Adrenal gland (tissue), 5 donors: Measurements from ENCODE around the gene CYRIA.

ENCODE experiments used
- CTCF ChIP-seq, 6 experiments: fragments of 450-650 bp in 4 of 6; fragments of 200-600 bp in 2 of 6; sonication (generic) in 1 of 6; IDR thresholded peaks; 1 replicate in 5 of 6; 2 replicates in 1 of 6; pipeline versions ENCODE4 v1.5.1 to v1.8.0; 2016 to 2021; ENCODE audit warnings: antibody characterized with exemption in 6 of 6, mild to moderate bottlenecking in 2 of 6, moderate library complexity in 1 of 6
- POLR2A ChIP-seq, 2 donors: fragments of 450-650 bp; IDR thresholded peaks; one replicate each; pipeline ENCODE4 v1.6.1; 2017; ENCODE audit warnings: antibody characterized with exemption in 2 of 2, mild to moderate bottlenecking in 2 of 2, moderate library complexity in 1 of 2
- donor health status: DM: no; HTN: no; CAD: no.

DNA sequence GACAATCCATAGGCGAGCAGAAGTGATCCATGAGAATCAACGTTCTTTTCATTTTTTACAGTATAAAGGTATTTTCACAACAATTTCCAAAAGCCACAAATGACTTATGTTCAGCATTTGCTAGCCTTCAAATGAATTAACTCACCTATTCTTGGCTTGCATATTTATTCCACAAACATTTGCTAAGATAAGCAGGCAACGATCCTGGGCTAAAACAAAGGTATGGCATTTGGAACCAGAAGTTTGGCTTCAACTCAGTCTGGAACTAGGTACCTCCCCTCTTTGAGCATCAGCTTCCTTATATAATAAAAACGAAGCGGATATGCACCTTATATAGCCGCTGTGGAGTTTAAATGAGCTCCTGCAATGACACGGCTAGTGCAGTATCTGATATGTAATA lies 20.5 kb downstream of the CYRIA start:
- no peak for TF ChIP-seq CTCF (IDR thresholded peaks at IDR 0.05)
- no peak for TF ChIP-seq POLR2A (IDR thresholded peaks at IDR 0.05)
